ENCODE measurements around the gene FHOD1. TPM values are rescaled to one million over a fixed set of nuclear protein-coding genes. Genes with fewer than 3 reads are reported as not detected.

The FHOD1 gene
- total and polyA plus RNA-seq, 9 of the 15 experiments (the other 6 are each of a cell fraction or from before 2014, with no cell fraction given): 18.7 to 126 (median 32.3) TPM

DNA sequence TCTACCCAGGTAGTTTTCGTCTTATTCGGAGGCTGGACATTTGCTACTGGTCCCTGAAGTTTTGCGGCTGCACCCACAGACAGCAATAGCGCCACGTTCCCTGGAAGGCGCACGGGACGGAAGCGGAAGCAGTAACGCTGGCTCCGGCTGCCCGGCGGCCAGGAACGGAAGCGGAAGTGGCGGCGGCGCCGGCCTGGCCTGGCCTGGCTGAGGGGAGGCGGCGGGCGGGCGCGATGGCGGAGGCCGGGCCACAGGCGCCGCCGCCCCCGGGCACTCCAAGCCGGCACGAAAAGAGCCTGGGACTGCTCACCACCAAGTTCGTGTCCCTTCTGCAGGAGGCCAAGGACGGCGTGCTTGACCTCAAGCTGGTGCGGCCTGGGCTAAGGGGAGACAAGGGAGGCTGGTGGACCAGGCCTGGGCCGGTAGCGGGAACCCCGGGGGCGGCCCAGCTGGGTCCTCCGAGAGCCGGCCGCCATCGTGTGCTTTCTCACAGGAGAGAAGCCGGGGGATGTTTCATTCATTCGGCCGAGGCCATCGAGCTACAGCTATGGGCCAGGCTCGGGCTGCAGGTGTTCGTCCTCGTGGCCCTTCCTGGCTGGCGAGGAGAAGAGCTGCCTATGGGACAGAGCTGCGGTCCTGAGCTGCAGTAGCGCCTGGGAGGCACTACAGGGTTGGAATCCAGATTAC is 55.1 kb downstream of the FHOD1 start, which contains the start of gene E2F4 (continued):
- TF ChIP-seq TOE1 (IDR thresholded peaks at IDR 0.05; ENCODE audit: borderline replicate concordance): peak; percentile 74; the same call in 1 of the 2 replicates
- TF ChIP-seq TOE1 (CRISPR knock-in tag; IDR thresholded peaks at IDR 0.05; ENCODE audit: borderline replicate concordance, low read depth): no peak
- TF ChIP-seq ZNF253 (CRISPR knock-in tag; conservative IDR thresholded peaks at IDR 0.05): no peak
- 0 out of 2 replicates have a peak, but pooled peaks have one; percentile 46 for TF ChIP-seq HIVEP1 (CRISPR knock-in tag; IDR thresholded peaks at IDR 0.05)
- TF ChIP-seq, protein P1, sequence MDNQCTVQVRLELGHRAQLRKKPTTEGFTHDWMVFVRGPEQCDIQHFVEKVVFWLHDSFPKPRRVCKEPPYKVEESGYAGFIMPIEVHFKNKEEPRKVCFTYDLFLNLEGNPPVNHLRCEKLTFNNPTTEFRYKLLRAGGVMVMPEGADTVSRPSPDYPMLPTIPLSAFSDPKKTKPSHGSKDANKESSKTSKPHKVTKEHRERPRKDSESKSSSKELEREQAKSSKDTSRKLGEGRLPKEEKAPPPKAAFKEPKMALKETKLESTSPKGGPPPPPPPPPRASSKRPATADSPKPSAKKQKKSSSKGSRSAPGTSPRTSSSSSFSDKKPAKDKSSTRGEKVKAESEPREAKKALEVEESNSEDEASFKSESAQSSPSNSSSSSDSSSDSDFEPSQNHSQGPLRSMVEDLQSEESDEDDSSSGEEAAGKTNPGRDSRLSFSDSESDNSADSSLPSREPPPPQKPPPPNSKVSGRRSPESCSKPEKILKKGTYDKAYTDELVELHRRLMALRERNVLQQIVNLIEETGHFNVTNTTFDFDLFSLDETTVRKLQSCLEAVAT (IDR thresholded peaks at IDR 0.05): peak in 1 of 2 experiments; percentile 56; a peak in 2 of 4 replicates
- no peak for TF ChIP-seq ZFP30 (CRISPR knock-in tag; IDR thresholded peaks at IDR 0.05; ENCODE audit: borderline replicate concordance)
- TF ChIP-seq ZNF444 (CRISPR knock-in tag; IDR thresholded peaks at IDR 0.05): no peak
- TF ChIP-seq JUN (IDR thresholded peaks at IDR 0.05; ENCODE audit: borderline replicate concordance, low read depth, low read length): 0 out of 2 replicates have a peak, but pooled peaks have one; percentile 36
- TF ChIP-seq JUN (CRISPR knock-in tag; IDR thresholded peaks at IDR 0.05; ENCODE audit: borderline replicate concordance): 0 out of 2 replicates have a peak, but pooled peaks have one; percentile 57
- TF ChIP-seq ZNF146 (CRISPR knock-in tag; IDR thresholded peaks at IDR 0.05; ENCODE audit: unreplicated experiment): no peak
- TF ChIP-seq, protein P2, sequence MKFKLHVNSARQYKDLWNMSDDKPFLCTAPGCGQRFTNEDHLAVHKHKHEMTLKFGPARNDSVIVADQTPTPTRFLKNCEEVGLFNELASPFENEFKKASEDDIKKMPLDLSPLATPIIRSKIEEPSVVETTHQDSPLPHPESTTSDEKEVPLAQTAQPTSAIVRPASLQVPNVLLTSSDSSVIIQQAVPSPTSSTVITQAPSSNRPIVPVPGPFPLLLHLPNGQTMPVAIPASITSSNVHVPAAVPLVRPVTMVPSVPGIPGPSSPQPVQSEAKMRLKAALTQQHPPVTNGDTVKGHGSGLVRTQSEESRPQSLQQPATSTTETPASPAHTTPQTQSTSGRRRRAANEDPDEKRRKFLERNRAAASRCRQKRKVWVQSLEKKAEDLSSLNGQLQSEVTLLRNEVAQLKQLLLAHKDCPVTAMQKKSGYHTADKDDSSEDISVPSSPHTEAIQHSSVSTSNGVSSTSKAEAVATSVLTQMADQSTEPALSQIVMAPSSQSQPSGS (CRISPR knock-in tag; IDR thresholded peaks at IDR 0.05): no peak
- TF ChIP-seq, protein P3, sequence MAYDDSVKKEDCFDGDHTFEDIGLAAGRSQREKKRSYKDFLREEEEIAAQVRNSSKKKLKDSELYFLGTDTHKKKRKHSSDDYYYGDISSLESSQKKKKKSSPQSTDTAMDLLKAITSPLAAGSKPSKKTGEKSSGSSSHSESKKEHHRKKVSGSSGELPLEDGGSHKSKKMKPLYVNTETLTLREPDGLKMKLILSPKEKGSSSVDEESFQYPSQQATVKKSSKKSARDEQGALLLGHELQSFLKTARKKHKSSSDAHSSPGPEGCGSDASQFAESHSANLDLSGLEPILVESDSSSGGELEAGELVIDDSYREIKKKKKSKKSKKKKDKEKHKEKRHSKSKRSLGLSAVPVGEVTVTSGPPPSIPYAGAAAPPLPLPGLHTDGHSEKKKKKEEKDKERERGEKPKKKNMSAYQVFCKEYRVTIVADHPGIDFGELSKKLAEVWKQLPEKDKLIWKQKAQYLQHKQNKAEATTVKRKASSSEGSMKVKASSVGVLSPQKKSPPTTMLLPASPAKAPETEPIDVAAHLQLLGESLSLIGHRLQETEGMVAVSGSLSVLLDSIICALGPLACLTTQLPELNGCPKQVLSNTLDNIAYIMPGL (CRISPR knock-in tag; IDR thresholded peaks at IDR 0.05): no peak
- TF ChIP-seq ZNF551 (CRISPR knock-in tag; IDR thresholded peaks at IDR 0.05): no peak
- 0 out of 2 replicates have a peak, but pooled peaks have one; percentile 15 for TF ChIP-seq NR2C1 (IDR thresholded peaks at IDR 0.05)
- TF ChIP-seq NR2C1 (tag; IDR thresholded peaks at IDR 0.05): peak; percentile 62; the same call in 1 of the 2 replicates
- TF ChIP-seq TBL1XR1 (IDR thresholded peaks at IDR 0.05; ENCODE audit: low read length in 2 of 2): peak; percentile 18 to 62; a peak in 1 of 4 replicates
- TF ChIP-seq ETV1 (tag; conservative IDR thresholded peaks at IDR 0.05; ENCODE audit: low read depth): peak; percentile 69
- TF ChIP-seq, protein P4, sequence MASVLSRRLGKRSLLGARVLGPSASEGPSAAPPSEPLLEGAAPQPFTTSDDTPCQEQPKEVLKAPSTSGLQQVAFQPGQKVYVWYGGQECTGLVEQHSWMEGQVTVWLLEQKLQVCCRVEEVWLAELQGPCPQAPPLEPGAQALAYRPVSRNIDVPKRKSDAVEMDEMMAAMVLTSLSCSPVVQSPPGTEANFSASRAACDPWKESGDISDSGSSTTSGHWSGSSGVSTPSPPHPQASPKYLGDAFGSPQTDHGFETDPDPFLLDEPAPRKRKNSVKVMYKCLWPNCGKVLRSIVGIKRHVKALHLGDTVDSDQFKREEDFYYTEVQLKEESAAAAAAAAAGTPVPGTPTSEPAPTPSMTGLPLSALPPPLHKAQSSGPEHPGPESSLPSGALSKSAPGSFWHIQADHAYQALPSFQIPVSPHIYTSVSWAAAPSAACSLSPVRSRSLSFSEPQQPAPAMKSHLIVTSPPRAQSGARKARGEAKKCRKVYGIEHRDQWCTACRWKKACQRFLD (CRISPR knock-in tag; IDR thresholded peaks at IDR 0.05): peak; percentile 68; the same call in 1 of the 2 replicates
- TF ChIP-seq RCOR1 (IDR thresholded peaks at IDR 0.05; ENCODE audit: borderline replicate concordance in 1 of 2, low read depth in 2 of 2, low read length in 2 of 2): peak in 1 of 2 experiments; percentile 63; a peak in 2 of 4 replicates
- TF ChIP-seq TEAD4 (IDR thresholded peaks at IDR 0.05; ENCODE audit: low read length): peak; percentile 24; the same call in 1 of the 2 replicates
- no peak for TF ChIP-seq TEAD4 (CRISPR knock-in tag; IDR thresholded peaks at IDR 0.05; ENCODE audit: borderline replicate concordance)
- TF ChIP-seq PHF20 (IDR thresholded peaks at IDR 0.05; ENCODE audit: partially characterized antibody): peak; percentile 85
- TF ChIP-seq BHLHE40 (IDR thresholded peaks at IDR 0.05; ENCODE audit: low read length): peak; percentile 95

All from K562 (cell line).